Activated CD4-positive, alpha-beta T cell treated with anti-CD3 and anti-CD28 coated beads, Interleukin-2, amount 10 ng/mL, durations not matched to agents 24 days and 14 days (primary cell): Measurements from ENCODE around the gene PAQR3. TPM values are rescaled to one million over a fixed set of nuclear protein-coding genes. Genes with fewer than 3 reads are reported as not detected.
"Not testable (repeated sequence)": the region's sequence is repeated elsewhere in the genome, so short reads cannot be mapped to it uniquely, and the experiment has no call there.

Source experiments
- DNase-seq: peaks from one replicate; pipeline ENCODE4 v3.0.0; 2022
- H3K27ac Mint-ChIP-seq: one replicate; pipeline ENCODE4 v1.8.0; 2022; ENCODE audit warnings: mild to moderate bottlenecking, mixed read lengths
- H3K27me3 Mint-ChIP-seq: one replicate; pipeline ENCODE4 v1.8.0; 2022; ENCODE audit warnings: mixed read lengths
- H3K36me3 Mint-ChIP-seq: one replicate; pipeline ENCODE4 v1.8.0; 2022; ENCODE audit warnings: low read depth, mild to moderate bottlenecking, mixed read lengths
- H3K4me1 Mint-ChIP-seq: one replicate; pipeline ENCODE4 v1.8.0; 2021; ENCODE audit warnings: mixed read lengths
- H3K4me3 Mint-ChIP-seq: one replicate; pipeline ENCODE4 v1.8.0; 2022; ENCODE audit warnings: mild to moderate bottlenecking, moderate library complexity, mixed read lengths
- H3K9me3 Mint-ChIP-seq: one replicate; pipeline ENCODE4 v1.8.0; 2021; ENCODE audit warnings: mixed read lengths
- intact Hi-C: fragments of 100-400 bp; cut with micrococcal nuclease; formaldehyde crosslinking; loops from one replicate; pipeline ENCODE4 v1.15.1; 2023
- total RNA-seq: library from RNA; stranded (reverse); gene quantifications from 2 replicates; pipeline ENCODE4 v1.2.3, GENCODE V29; 2022

The PAQR3 gene
- total RNA-seq, 1 donor from 2014 or later: 14.1 TPM

GRCh38 chr4:78945651-78946179, 6.5 kb upstream of the PAQR3 start:
- no peaks in the 10 kb centered on the region for H3K9me3 Mint-ChIP-seq
- no peak overlapping the region for H3K27ac Mint-ChIP-seq
- intact Hi-C loops: no loop called here
- no peak for DNase-seq
- H3K4me1 Mint-ChIP-seq: peaks cover 2% of the 10 kb centered on the region
- H3K27me3 Mint-ChIP-seq: peaks cover 60% of the 10 kb centered on the region
- H3K4me3 Mint-ChIP-seq: no peak overlapping the region
- no peaks in the 10 kb centered on the region for H3K36me3 Mint-ChIP-seq

GRCh38 chr4:78944381-78944780, 5.1 kb upstream of the PAQR3 start:
- Mint-ChIP-seq H3K27me3 (peaks cover 52% of the 10 kb centered on the region), H3K9me3 (no peaks in the 10 kb centered on the region)

DNA sequence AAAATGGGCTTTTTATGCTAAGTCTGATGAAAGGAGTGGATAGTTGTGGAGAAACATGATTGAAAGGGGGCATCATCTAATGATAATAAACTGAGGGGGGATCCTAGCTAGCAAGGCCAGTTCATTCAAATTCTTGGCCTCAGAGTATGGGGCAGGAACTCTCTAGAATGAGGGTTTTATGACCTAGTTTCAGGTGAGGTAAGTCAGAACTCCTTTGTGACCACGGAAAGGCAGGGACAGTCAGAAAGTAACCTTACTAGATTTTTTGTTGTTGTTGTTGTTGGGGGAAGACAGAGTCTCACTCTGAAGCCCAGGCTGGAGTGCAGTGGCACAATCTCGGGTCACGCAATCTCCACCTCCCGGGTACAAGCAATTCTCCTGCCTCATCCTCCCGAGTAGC, 1.5 kb upstream of the PAQR3 start:
- Mint-ChIP-seq H3K4me3 (no peak overlapping the region), H3K36me3 (peaks cover 7% of the 10 kb centered on the region), H3K4me1 (peaks cover 35% of the 10 kb centered on the region), H3K27me3 (peaks cover 29% of the 10 kb centered on the region), H3K27ac (peak overlapping the region; percentile 3), H3K9me3 (no peaks in the 10 kb centered on the region)
- intact Hi-C loops: no loop called here
- DNase-seq: peak; percentile 60

More at GRCh38 chr4:78944381-78944780, 5.1 kb upstream of the PAQR3 start:
- Mint-ChIP-seq H3K36me3 (no peaks in the 10 kb centered on the region), H3K4me3 (no peak overlapping the region), H3K4me1 (peaks cover 9% of the 10 kb centered on the region), H3K27ac (no peak overlapping the region)
- intact Hi-C loops: no loop called here
- no peak for DNase-seq

- H3K4me1 Mint-ChIP-seq: peaks cover 37% of the 10 kb centered on the region
- peak overlapping the region; percentile 73 for H3K27ac Mint-ChIP-seq
- H3K27me3 Mint-ChIP-seq: peaks cover 21% of the 10 kb centered on the region
- intact Hi-C loops: loop anchor here (2.0 to 5.0 kb wide), 7 partner anchors 17 to 1243 kb away; partner anchors contain the start of gene BMP2K
- peaks cover 10% of the 10 kb centered on the region for H3K36me3 Mint-ChIP-seq
- no peak for DNase-seq
- H3K9me3 Mint-ChIP-seq: no peaks in the 10 kb centered on the region
- H3K4me3 Mint-ChIP-seq: peak overlapping the region; percentile 76
Observed at GRCh38 chr4:78939667-78940008, 400 bp upstream of the PAQR3 start.

DNA sequence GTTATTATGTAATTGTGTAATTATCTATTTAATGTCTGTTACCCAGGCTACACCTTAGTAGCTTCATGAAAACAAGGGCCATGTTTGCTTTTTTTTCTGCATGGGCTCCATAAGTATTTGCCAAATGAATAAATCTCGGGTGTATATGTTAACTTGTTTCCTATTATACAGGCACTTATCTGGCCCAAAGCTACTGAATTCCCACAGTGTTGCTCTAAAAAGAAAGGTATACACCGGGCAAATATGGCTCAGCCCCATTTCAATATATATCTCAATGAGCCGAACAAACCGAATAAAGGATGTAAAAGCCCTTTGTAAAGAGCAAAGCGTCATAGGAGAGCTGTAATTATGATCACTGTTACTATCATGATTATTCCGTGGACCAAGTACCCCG, 767 bp downstream of the PAQR3 start:
- intact Hi-C loops: loop anchor here (2.0 to 5.0 kb wide), 7 partner anchors 16 to 1244 kb away; partner anchors contain the start of gene BMP2K
- Mint-ChIP-seq H3K4me3 (peak overlapping the region; percentile 94), H3K36me3 (peaks cover 15% of the 10 kb centered on the region), H3K27me3 (peaks cover 10% of the 10 kb centered on the region), H3K27ac (peak overlapping the region; percentile 85), H3K4me1 (peaks cover 37% of the 10 kb centered on the region), H3K9me3 (no peaks in the 10 kb centered on the region)
- DNase-seq: peak; percentile 59

DNA sequence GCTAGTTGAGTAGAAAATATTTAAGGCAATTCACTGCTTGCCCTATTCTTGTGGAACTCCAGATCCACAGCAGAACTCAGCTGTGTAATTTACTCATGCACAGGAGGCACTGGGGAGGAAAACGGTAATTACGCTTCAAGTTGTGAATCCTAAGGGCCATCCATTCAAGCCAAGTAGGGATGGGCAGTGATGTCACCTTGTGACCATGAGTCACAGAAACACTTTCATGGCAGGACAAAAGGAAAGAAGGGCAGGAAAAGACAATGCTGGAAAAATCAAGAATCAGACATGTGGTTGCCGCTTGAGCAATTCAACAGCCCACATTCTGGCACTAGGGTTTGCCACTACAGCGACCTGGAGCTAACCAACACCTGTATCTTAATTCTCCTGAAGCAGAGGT, 1.4 kb downstream of the PAQR3 start:
- H3K36me3 Mint-ChIP-seq: peaks cover 16% of the 10 kb centered on the region
- H3K4me3 Mint-ChIP-seq: peak overlapping the region; percentile 51
- H3K27ac Mint-ChIP-seq: peak overlapping the region; percentile 54
- no peaks in the 10 kb centered on the region for H3K9me3 Mint-ChIP-seq
- peaks cover 5% of the 10 kb centered on the region for H3K27me3 Mint-ChIP-seq
- DNase-seq: no peak
- intact Hi-C loops: loop anchor here (2.0 to 5.0 kb wide), 7 partner anchors 15 to 1244 kb away; partner anchors contain the start of gene BMP2K
- H3K4me1 Mint-ChIP-seq: peaks cover 37% of the 10 kb centered on the region

- Mint-ChIP-seq H3K27ac (no peak overlapping the region), H3K4me3 (no peak overlapping the region), H3K9me3 (no peaks in the 10 kb centered on the region), H3K27me3 (peaks cover 1% of the 10 kb centered on the region), H3K4me1 (peaks cover 37% of the 10 kb centered on the region), H3K36me3 (peaks cover 16% of the 10 kb centered on the region)
- intact Hi-C loops: loop anchor here (5.0 kb wide), 5 partner anchors 280 to 1245 kb away; no protein-coding TSS in a partner anchor
- no peak for DNase-seq
Observed at GRCh38 chr4:78936989-78937388, 2.2 kb downstream of the PAQR3 start.

DNA sequence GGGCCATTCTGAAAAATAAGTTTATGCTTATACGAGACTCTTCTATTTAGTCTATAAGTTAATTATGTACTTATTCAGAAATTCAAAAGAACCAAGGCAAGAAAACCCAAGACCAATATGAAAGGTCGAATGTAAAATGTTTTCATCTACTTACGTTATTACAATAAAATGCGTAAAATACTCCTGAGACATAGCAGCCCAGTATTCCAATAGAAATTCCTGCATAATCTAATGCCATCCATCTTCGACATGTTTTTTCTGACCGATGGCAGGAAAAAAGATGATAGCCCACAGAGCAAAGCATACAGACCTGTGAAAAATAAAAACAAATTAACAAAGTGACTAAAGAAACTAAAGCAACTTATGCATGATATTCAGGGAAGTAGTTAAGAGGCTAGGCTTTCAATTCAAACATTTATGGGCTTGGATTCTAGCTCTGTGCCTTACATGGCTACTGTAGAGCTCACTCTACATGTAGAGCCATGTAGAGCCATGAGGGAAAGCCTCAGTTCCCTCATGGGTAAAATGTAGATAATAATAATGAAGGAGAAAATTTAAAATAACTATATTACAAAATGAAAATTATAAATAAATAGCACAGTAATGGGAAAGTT, 9.1 kb downstream of the PAQR3 start:
- intact Hi-C loops: no loop called here
- Mint-ChIP-seq H3K4me3 (no peak overlapping the region), H3K27ac (no peak overlapping the region), H3K36me3 (peaks cover 38% of the 10 kb centered on the region), H3K9me3 (no peaks in the 10 kb centered on the region), H3K27me3 (no peaks in the 10 kb centered on the region), H3K4me1 (peaks cover 4% of the 10 kb centered on the region)
- no peak for DNase-seq

- H3K27ac Mint-ChIP-seq: no peak overlapping the region
- H3K27me3 Mint-ChIP-seq: no peaks in the 10 kb centered on the region
- H3K36me3 Mint-ChIP-seq: peaks cover 36% of the 10 kb centered on the region
- H3K4me3 Mint-ChIP-seq: no peak overlapping the region
- no peak for DNase-seq
- intact Hi-C loops: no loop called here
- H3K9me3 Mint-ChIP-seq: no peaks in the 10 kb centered on the region
- H3K4me1 Mint-ChIP-seq: peaks cover 4% of the 10 kb centered on the region
Observed at GRCh38 chr4:78928835-78929234, 10.4 kb downstream of the PAQR3 start.

DNA sequence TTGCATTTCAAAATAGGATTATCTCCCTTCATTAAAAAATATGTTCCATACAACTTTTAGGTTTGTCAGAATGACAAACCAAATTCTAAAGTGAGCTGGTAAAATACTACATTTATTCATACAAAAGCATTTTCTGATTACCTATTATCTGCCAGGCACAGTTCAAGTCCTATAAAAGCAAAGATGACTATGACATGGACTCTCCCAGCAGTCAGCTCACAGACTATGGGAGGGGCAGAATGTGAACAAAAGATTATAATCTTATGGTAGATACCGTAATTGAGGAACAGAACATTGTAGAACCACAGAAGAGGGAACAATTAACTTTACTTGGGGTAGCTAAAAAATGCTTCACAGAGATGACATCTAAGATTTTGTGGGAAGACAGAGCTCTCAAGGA, 12.4 kb downstream of the PAQR3 start:
- H3K4me3 Mint-ChIP-seq: no peak overlapping the region
- peaks cover 37% of the 10 kb centered on the region for H3K36me3 Mint-ChIP-seq
- no peaks in the 10 kb centered on the region for H3K27me3 Mint-ChIP-seq
- H3K4me1 Mint-ChIP-seq: peaks cover 9% of the 10 kb centered on the region
- H3K9me3 Mint-ChIP-seq: no peaks in the 10 kb centered on the region
- intact Hi-C loops: no loop called here
- no peak for DNase-seq
- no peak overlapping the region for H3K27ac Mint-ChIP-seq

- Mint-ChIP-seq H3K9me3 (no peaks in the 10 kb centered on the region), H3K4me1 (peaks cover 7% of the 10 kb centered on the region), H3K4me3 (no peak overlapping the region), H3K27ac (no peak overlapping the region), H3K36me3 (peaks cover 25% of the 10 kb centered on the region), H3K27me3 (no peaks in the 10 kb centered on the region)
- DNase-seq: no peak
- intact Hi-C loops: loop anchor here (2.0 kb wide), 1 partner anchor 15 kb away; the partner anchor contains the start of gene PAQR3
Observed at GRCh38 chr4:78923464-78924312, 15.6 kb downstream of the PAQR3 start.

DNA sequence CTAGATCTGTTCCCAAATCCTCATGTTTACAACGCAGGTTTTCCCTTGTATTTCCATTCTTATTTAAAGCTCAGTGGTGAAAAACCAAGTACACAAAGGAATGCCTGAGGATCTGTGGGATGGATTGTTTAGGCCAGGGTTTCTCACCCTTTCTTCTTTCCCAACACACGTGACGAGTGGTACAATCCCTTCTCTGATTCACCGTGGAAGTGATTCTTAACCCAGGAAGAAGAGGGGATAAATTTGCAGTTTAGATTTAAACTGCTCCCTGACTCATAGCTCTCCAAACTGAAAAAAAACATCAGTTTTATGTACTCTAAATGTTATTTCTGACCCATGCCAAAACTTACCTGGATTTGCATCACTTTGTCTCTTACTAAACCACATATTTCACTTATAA, 17.0 kb downstream of the PAQR3 start:
- intact Hi-C loops: loop anchor here (2.0 kb wide), 1 partner anchor 17 kb away; the partner anchor contains the start of gene PAQR3
- Mint-ChIP-seq H3K27me3 (no peaks in the 10 kb centered on the region), H3K36me3 (peaks cover 20% of the 10 kb centered on the region), H3K27ac (no peak overlapping the region), H3K9me3 (no peaks in the 10 kb centered on the region), H3K4me1 (peaks cover 7% of the 10 kb centered on the region), H3K4me3 (no peak overlapping the region)
- DNase-seq: no peak

- Mint-ChIP-seq H3K4me3 (no peak overlapping the region), H3K9me3 (no peaks in the 10 kb centered on the region), H3K27ac (no peak overlapping the region), H3K4me1 (no peaks in the 10 kb centered on the region), H3K36me3 (peaks cover 16% of the 10 kb centered on the region), H3K27me3 (no peaks in the 10 kb centered on the region)
- intact Hi-C loops: no loop called here
- DNase-seq: no peak
Observed at GRCh38 chr4:78910612-78911011, 28.6 kb downstream of the PAQR3 start.

- H3K9me3 Mint-ChIP-seq, H3K27ac Mint-ChIP-seq, DNase-seq, H3K4me1 Mint-ChIP-seq, H3K27me3 Mint-ChIP-seq, H3K4me3 Mint-ChIP-seq, intact Hi-C loops: not testable (repeated sequence)
- H3K36me3 Mint-ChIP-seq: peaks cover 14% of the 10 kb centered on the region
Observed at GRCh38 chr4:78908974-78909373, 30.3 kb downstream of the PAQR3 start.
